ENCODE measurements around the gene EIF3L. TPM values are rescaled to one million over a fixed set of nuclear protein-coding genes. Genes with fewer than 3 reads are reported as not detected.

The EIF3L gene
- total RNA-seq, 1 donor from 2014 or later: 971 TPM

DNA sequence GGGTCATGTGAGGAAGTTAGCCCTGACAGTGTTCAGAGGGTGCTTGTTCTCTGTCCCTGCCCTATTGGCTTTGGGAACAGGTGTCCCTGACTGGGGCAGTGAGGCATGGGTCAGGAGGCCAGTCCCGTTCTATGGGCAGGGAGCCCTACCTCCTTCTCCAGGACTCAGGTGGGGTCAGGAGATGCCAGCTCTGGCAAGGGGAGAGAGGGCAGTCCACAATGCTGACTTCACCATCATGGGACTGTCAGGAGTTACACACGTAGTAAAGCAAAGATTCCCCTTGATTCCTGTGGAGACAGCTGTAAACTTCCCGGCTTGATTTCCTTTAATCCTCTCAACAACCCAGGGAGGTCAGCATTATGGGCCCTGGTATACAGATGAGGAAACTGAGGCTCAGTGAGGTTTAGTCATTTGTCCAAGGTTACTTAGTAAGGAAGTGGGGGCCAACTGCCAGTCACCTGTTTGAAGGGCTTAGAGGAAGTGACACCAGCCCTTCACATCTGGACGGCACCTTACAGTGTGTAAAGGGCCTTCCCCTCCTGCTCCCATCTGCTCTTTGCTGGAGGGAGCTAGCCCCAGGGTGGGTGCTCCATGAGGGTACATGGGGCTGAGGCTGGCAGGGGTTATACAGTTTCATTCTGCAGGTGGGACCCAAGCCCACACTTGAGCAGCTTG is 68.8 kb downstream of the EIF3L start:
- H4K20me1 ChIP-seq (ENCODE audit: low read depth): no peaks in the 10 kb centered on the region
- no peak overlapping the region for H3K4me2 ChIP-seq
- Mint-ChIP-seq H3K27me3 (ENCODE audit: insufficient read depth, low read depth) (peaks cover 3% of the 10 kb centered on the region), H3K9me3 (no peaks in the 10 kb centered on the region), H3K4me1 (no peaks in the 10 kb centered on the region), H3K36me3 (peaks cover 1% of the 10 kb centered on the region), H3K4me3 (no peak overlapping the region), H3K27ac (no peak overlapping the region)
- TF ChIP-seq, protein P1, sequence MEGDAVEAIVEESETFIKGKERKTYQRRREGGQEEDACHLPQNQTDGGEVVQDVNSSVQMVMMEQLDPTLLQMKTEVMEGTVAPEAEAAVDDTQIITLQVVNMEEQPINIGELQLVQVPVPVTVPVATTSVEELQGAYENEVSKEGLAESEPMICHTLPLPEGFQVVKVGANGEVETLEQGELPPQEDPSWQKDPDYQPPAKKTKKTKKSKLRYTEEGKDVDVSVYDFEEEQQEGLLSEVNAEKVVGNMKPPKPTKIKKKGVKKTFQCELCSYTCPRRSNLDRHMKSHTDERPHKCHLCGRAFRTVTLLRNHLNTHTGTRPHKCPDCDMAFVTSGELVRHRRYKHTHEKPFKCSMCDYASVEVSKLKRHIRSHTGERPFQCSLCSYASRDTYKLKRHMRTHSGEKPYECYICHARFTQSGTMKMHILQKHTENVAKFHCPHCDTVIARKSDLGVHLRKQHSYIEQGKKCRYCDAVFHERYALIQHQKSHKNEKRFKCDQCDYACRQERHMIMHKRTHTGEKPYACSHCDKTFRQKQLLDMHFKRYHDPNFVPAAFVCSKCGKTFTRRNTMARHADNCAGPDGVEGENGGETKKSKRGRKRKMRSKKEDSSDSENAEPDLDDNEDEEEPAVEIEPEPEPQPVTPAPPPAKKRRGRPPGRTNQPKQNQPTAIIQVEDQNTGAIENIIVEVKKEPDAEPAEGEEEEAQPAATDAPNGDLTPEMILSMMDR (IDR thresholded peaks at IDR 0.05): no peak
- TF ChIP-seq EZH2 (IDR thresholded peaks at IDR 0.05): no peak
- no peak for TF ChIP-seq EZH2phosphoT487 (IDR thresholded peaks at IDR 0.05)
- no peaks in the 10 kb centered on the region for H3F3A ChIP-seq (ENCODE audit: low read depth)
- no peak overlapping the region for H3K27ac ChIP-seq
- H3K27me3 ChIP-seq: no peaks in the 10 kb centered on the region
- no peaks in the 10 kb centered on the region for H3K4me1 ChIP-seq
- H3K79me2 ChIP-seq (ENCODE audit: low read depth): no peaks in the 10 kb centered on the region
- no peaks in the 10 kb centered on the region for H3K36me3 ChIP-seq
- H3K4me3 ChIP-seq: no peak overlapping the region
- H3K9ac ChIP-seq: no peak overlapping the region
- H2AFZ ChIP-seq (replicated peaks): no peak overlapping the region
- H3K9me3 ChIP-seq (ENCODE audit: low read depth): no peaks in the 10 kb centered on the region
- DNase-seq (ENCODE audit: low spot score): no peak

DNA sequence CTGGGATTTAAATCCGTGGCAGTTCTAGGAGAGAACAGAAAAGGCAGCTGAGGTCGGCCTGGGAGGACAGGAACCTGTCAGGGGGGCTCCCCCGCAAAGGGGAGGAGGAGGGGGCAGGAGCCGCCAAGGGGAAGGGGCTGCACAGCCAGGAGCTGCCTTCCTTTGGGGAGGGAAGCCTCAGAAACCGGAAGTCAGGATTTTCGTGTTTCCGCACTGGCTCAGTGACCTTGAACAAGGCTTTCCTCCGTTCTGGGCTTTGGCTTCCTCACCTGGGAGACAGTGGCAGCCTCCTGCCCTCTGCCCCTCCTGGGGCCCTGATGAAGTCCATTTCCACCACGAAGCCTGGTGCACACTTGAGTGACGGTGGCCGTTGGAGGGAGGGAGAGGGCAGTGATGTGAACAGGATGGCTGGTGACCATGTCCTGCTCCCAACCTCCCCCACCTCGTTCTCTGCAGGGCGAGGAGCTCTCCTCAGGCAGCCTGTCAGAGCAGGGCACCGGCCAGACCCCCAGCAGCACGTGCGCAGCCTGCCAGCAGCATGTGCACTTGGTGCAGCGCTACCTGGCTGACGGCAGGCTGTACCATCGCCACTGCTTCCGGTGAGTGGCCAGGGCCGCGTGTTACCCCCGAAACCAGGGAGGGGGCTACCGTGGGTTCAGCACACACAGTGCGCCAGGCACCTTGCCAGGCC is 69.5 kb downstream of the EIF3L start:
- H3K27me3 ChIP-seq: no peaks in the 10 kb centered on the region
- no peaks in the 10 kb centered on the region for H3K4me1 ChIP-seq
- no peaks in the 10 kb centered on the region for H4K20me1 ChIP-seq (ENCODE audit: low read depth)
- Mint-ChIP-seq H3K4me3 (no peak overlapping the region), H3K9me3 (no peaks in the 10 kb centered on the region), H3K4me1 (no peaks in the 10 kb centered on the region), H3K36me3 (peaks cover 2% of the 10 kb centered on the region), H3K27ac (no peak overlapping the region), H3K27me3 (ENCODE audit: insufficient read depth, low read depth) (peaks cover 2% of the 10 kb centered on the region)
- H3K9ac ChIP-seq: no peak overlapping the region
- no peaks in the 10 kb centered on the region for H3K36me3 ChIP-seq
- no peak overlapping the region for H3K4me3 ChIP-seq
- TF ChIP-seq EZH2 (IDR thresholded peaks at IDR 0.05) (no peak), EZH2phosphoT487 (IDR thresholded peaks at IDR 0.05) (no peak)
- TF ChIP-seq, protein P1 (IDR thresholded peaks at IDR 0.05): no peak
- H3F3A ChIP-seq (ENCODE audit: low read depth): no peaks in the 10 kb centered on the region
- H2AFZ ChIP-seq (replicated peaks): no peak overlapping the region
- no peaks in the 10 kb centered on the region for H3K9me3 ChIP-seq (ENCODE audit: low read depth)
- H3K4me2 ChIP-seq: no peak overlapping the region
- DNase-seq (ENCODE audit: low spot score): no peak
- H3K27ac ChIP-seq: no peak overlapping the region
- H3K79me2 ChIP-seq (ENCODE audit: low read depth): no peaks in the 10 kb centered on the region

DNA sequence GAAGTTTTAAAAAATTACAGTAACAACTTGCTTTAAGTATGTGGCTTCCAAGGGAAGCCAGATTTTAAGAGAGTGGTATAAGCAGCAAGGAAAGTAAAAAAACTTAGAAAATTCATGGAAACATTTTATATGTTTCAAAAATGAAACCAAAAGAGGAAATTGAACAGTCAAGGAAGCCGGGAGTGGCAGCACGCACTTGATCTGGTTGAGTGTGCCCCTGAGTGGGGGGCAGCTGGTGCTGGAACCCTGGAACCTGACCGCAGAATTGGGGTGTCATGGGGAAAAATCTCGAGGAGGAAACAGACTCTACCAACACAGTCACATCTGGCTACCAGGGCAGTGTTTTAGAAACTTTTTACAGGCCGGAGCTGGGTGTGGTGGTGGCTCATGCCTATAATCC is 70.9 kb downstream of the EIF3L start:
- peaks cover 2% of the 10 kb centered on the region for H3K27me3 Mint-ChIP-seq (ENCODE audit: insufficient read depth, low read depth)
- H3K36me3 Mint-ChIP-seq: peaks cover 2% of the 10 kb centered on the region
- H3K9me3 ChIP-seq (ENCODE audit: low read depth): no peaks in the 10 kb centered on the region
- no peak overlapping the region for H3K4me3 ChIP-seq
- H3F3A ChIP-seq (ENCODE audit: low read depth): no peaks in the 10 kb centered on the region
- H2AFZ ChIP-seq (replicated peaks): no peak overlapping the region
- no peaks in the 10 kb centered on the region for H4K20me1 ChIP-seq (ENCODE audit: low read depth)
- H3K4me1 Mint-ChIP-seq: no peaks in the 10 kb centered on the region
- no peaks in the 10 kb centered on the region for H3K36me3 ChIP-seq
- H3K4me2 ChIP-seq: no peak overlapping the region
- H3K27me3 ChIP-seq: no peaks in the 10 kb centered on the region
- no peaks in the 10 kb centered on the region for H3K4me1 ChIP-seq
- H3K4me3 Mint-ChIP-seq: no peak overlapping the region
- no peak for TF ChIP-seq EZH2phosphoT487 (IDR thresholded peaks at IDR 0.05)
- TF ChIP-seq EZH2 (IDR thresholded peaks at IDR 0.05): no peak
- no peak overlapping the region for H3K27ac Mint-ChIP-seq
- H3K27ac ChIP-seq: no peak overlapping the region
- H3K9me3 Mint-ChIP-seq: no peaks in the 10 kb centered on the region
- no peak for DNase-seq (ENCODE audit: low spot score)
- no peak overlapping the region for H3K9ac ChIP-seq
- H3K79me2 ChIP-seq (ENCODE audit: low read depth): no peaks in the 10 kb centered on the region

DNA sequence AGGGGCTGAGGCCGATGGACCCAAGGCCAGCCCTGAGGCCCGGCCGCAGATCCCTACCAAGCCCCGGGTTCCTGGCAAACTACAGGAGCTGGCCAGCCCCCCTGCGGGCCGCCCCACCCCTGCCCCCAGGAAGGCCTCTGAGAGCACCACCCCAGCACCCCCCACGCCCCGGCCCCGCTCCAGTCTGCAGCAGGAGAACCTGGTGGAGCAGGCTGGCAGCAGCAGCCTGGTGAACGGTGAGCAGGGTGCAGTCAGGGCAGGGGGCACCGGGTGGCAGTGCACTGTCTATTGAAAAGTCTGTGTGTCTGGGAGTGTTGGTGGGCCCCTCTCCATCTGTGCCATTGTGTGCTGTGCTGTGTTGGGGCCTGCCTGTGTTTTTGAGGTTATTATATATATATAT is 73.0 kb downstream of the EIF3L start:
- no peaks in the 10 kb centered on the region for H3K4me1 ChIP-seq
- H3K27me3 ChIP-seq: no peaks in the 10 kb centered on the region
- no peak overlapping the region for H3K9ac ChIP-seq
- Mint-ChIP-seq H3K27ac (no peak overlapping the region), H3K36me3 (peaks cover 2% of the 10 kb centered on the region), H3K27me3 (ENCODE audit: insufficient read depth, low read depth) (peaks cover 3% of the 10 kb centered on the region), H3K4me1 (no peaks in the 10 kb centered on the region), H3K9me3 (no peaks in the 10 kb centered on the region), H3K4me3 (no peak overlapping the region)
- no peak overlapping the region for H2AFZ ChIP-seq (replicated peaks)
- no peaks in the 10 kb centered on the region for H3K9me3 ChIP-seq (ENCODE audit: low read depth)
- H4K20me1 ChIP-seq (ENCODE audit: low read depth): no peaks in the 10 kb centered on the region
- no peak for TF ChIP-seq EZH2 (IDR thresholded peaks at IDR 0.05)
- TF ChIP-seq, protein P1 (IDR thresholded peaks at IDR 0.05): no peak
- TF ChIP-seq EZH2phosphoT487 (IDR thresholded peaks at IDR 0.05): no peak
- no peak overlapping the region for H3K4me3 ChIP-seq
- no peak overlapping the region for H3K27ac ChIP-seq
- DNase-seq (ENCODE audit: low spot score): no peak
- no peak overlapping the region for H3K4me2 ChIP-seq
- H3K36me3 ChIP-seq: no peaks in the 10 kb centered on the region
- H3F3A ChIP-seq (ENCODE audit: low read depth): no peaks in the 10 kb centered on the region
- no peaks in the 10 kb centered on the region for H3K79me2 ChIP-seq (ENCODE audit: low read depth)
